Neuronal stem cell (in vitro differentiated cells): ENCODE results near the gene ATP11C.
"Not testable (repeated sequence)": the region's sequence is repeated elsewhere in the genome, so short reads cannot be mapped to it uniquely, and the experiment has no call there.

Experiments
- DNase-seq: peaks from one replicate; pipeline ENCODE4 v3.0.0-alpha.2; 2013; ENCODE audit warnings: low spot score
- H2AFZ ChIP-seq: one replicate; pipeline ENCODE4 v1.6.1; 2013; ENCODE audit warnings: mild to moderate bottlenecking, low read length, inconsistent platforms
- H2AK5ac ChIP-seq: 2 replicates; pipeline ENCODE4 v1.6.1; 2013; ENCODE audit warnings: low read depth, mild to moderate bottlenecking, inconsistent platforms, low read length, moderate library complexity, mixed read lengths
- H2BK120ac ChIP-seq: 2 replicates; pipeline ENCODE4 v1.6.1; 2013; ENCODE audit warnings: low read depth, mild to moderate bottlenecking, inconsistent platforms, low read length, moderate library complexity, mixed read lengths
- H2BK12ac ChIP-seq: one replicate; pipeline ENCODE4 v1.6.1; 2013; ENCODE audit warnings: low read length, inconsistent platforms
- H2BK15ac ChIP-seq: 2 replicates; pipeline ENCODE4 v1.6.1; 2013; ENCODE audit warnings: mild to moderate bottlenecking, low read length, inconsistent platforms, mixed read lengths
- H2BK5ac ChIP-seq: one replicate; pipeline ENCODE4 v1.6.1; 2013; ENCODE audit warnings: inconsistent platforms, mild to moderate bottlenecking, low read length, moderate library complexity
- H3K14ac ChIP-seq: one replicate; pipeline ENCODE4 v1.6.1; 2013; ENCODE audit warnings: low read length, inconsistent platforms
- H3K18ac ChIP-seq: 2 replicates; pipeline ENCODE4 v1.6.1; 2013; ENCODE audit warnings: low read length, inconsistent platforms
- H3K23ac ChIP-seq: 2 replicates; pipeline ENCODE4 v1.6.1; 2013; ENCODE audit warnings: low read depth, mild to moderate bottlenecking, mixed read lengths, low read length, inconsistent platforms; ENCODE audit not compliant: poor library complexity
- H3K27ac ChIP-seq: replicated peaks from 3 replicates; pipeline ENCODE4 v1.5.1; 2013; ENCODE audit warnings: low read length, inconsistent platforms
- H3K27me3 ChIP-seq, 3 experiments: 2 replicates each; pipeline ENCODE4 v1.6.1; 2013; ENCODE audit warnings: low read length in 3 of 3, mild to moderate bottlenecking in 2 of 3, inconsistent platforms in 1 of 3, low read depth in 1 of 3, mixed read lengths in 1 of 3, moderate library complexity in 1 of 3; ENCODE audit not compliant: control insufficient read depth in 3 of 3, insufficient read depth in 3 of 3
- H3K36me3 ChIP-seq, 2 donors: replicated peaks in 1 of 2; 2 replicates each; pipeline ENCODE4 v1.6.1; 2013; ENCODE audit warnings: low read length in 2 of 2; ENCODE audit not compliant: control insufficient read depth in 2 of 2, insufficient read depth in 2 of 2
- H3K4ac ChIP-seq: 2 replicates; pipeline ENCODE4 v1.6.1; 2013; ENCODE audit warnings: inconsistent platforms, mild to moderate bottlenecking, low read length, moderate library complexity
- H3K4me1 ChIP-seq, 2 donors: 1 replicate in 1 of 2; 2 replicates in 1 of 2; pipeline ENCODE4 v1.6.1; 2013; ENCODE audit warnings: low read length in 2 of 2, low read depth in 1 of 2; ENCODE audit not compliant: control insufficient read depth in 2 of 2, insufficient read depth in 1 of 2
- H3K4me2 ChIP-seq: one replicate; pipeline ENCODE4 v1.6.1; 2013; ENCODE audit warnings: mild to moderate bottlenecking, low read length, inconsistent platforms; ENCODE audit not compliant: insufficient read depth, poor library complexity, severe bottlenecking
- H3K4me3 ChIP-seq, 2 donors: 2 replicates each; pipeline ENCODE4 v1.5.1; 2013; ENCODE audit warnings: low read length in 2 of 2, mild to moderate bottlenecking in 2 of 2, inconsistent platforms in 1 of 2, moderate library complexity in 1 of 2
- H3K79me1 ChIP-seq: one replicate; pipeline ENCODE4 v1.6.1; 2013; ENCODE audit warnings: low read depth, mild to moderate bottlenecking, inconsistent platforms, low read length, moderate library complexity
- H3K9ac ChIP-seq: one replicate; pipeline ENCODE4 v1.6.1; 2013; ENCODE audit warnings: mild to moderate bottlenecking, low read depth, low read length, inconsistent platforms; ENCODE audit not compliant: poor library complexity
- H3K9me3 ChIP-seq, 2 donors: replicated peaks in 1 of 2; 2 replicates each; pipeline versions ENCODE3 to v1.6.1; 2013; ENCODE audit warnings: low read length in 2 of 2, mild to moderate bottlenecking in 2 of 2, inconsistent platforms in 1 of 2, low read depth in 1 of 2, mixed read lengths in 1 of 2, moderate library complexity in 1 of 2; ENCODE audit not compliant: control insufficient read depth in 2 of 2, insufficient read depth in 1 of 2
- H4K8ac ChIP-seq: one replicate; pipeline ENCODE4 v1.6.1; 2013; ENCODE audit warnings: low read depth, mild to moderate bottlenecking, inconsistent platforms, low read length, moderate library complexity
- H4K91ac ChIP-seq: one replicate; pipeline ENCODE4 v1.6.1; 2013; ENCODE audit warnings: low read length, low read depth, mild to moderate bottlenecking, inconsistent platforms; ENCODE audit not compliant: poor library complexity
- WGBS, 2 donors: extraction: QIAGEN DNeasy Blood & Tissue Kit; methylation state at CpG; one replicate each; pipeline ENCODE4 v1.1.7; 2013; ENCODE audit warnings: missing lambda C conversion rate in 2 of 2, mixed read lengths in 1 of 2; ENCODE audit not compliant: insufficient read length in 2 of 2, insufficient replicate concordance in 1 of 2; ENCODE audit errors: extremely low coverage in 2 of 2; 5-methylcytosine and 5-hydroxymethylcytosine counted together

ATP11C gene

GRCh38 chrX:139844884-139845283, 88.0 kb downstream of the ATP11C start:
- Histone ChIP-seq H3K14ac (no peak overlapping the region), H4K91ac (no peak overlapping the region), H2AFZ (no peak overlapping the region), H2BK12ac (no peak overlapping the region), H3K9ac (no peak overlapping the region), H3K36me3 (no peaks in the 10 kb centered on the region), H3K4me1 (peaks cover 0 to 2% of the 10 kb centered on the region in 2 donors), H2BK15ac (no peak overlapping the region), H3K4me2 (no peak overlapping the region), H3K18ac (no peak overlapping the region), H4K8ac (no peak overlapping the region), H3K23ac (no peak overlapping the region), H3K4ac (no peak overlapping the region), H3K4me3 (no peak overlapping the region), H2BK120ac (no peak overlapping the region), H3K9me3 (no peaks in the 10 kb centered on the region), H3K79me1 (peaks cover 2% of the 10 kb centered on the region), H3K27me3 (no peaks in the 10 kb centered on the region), H2BK5ac (no peak overlapping the region), H3K27ac (no peak overlapping the region), H2AK5ac (no peak overlapping the region)
- DNase-seq: no peak
- WGBS, 2 donors: no CpG with 5 or more reads among the region's 2 CpGs

DNA sequence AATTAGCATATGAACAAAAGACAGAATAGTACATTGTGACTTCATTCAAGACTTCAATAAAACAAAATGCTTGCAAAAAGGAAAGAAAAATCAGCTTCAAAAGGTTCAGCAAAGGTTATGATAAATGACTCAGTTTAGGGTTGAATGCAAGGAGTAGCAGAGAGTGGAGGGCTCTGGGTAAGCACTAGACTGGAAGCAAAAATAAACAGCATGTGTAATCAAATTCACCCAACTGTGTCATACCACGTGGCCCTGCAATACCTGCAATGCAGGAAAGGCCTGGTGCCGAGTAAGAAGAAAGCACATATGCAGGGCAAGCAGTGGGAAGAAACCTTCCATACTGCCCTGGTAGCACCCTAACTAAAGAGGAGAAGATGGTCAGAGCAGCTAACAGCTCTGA, 88.7 kb downstream of the ATP11C start:
- Histone ChIP-seq H3K9ac (no peak overlapping the region), H3K14ac (no peak overlapping the region), H3K4ac (no peak overlapping the region), H2BK120ac (no peak overlapping the region), H4K91ac (no peak overlapping the region), H2BK12ac (no peak overlapping the region), H2BK15ac (no peak overlapping the region), H3K18ac (no peak overlapping the region), H2AK5ac (no peak overlapping the region), H2AFZ (no peak overlapping the region), H3K27ac (no peak overlapping the region), H3K23ac (no peak overlapping the region), H2BK5ac (no peak overlapping the region), H3K4me1 (peaks cover 0 to 2% of the 10 kb centered on the region in 2 donors), H3K27me3 (no peaks in the 10 kb centered on the region), H3K79me1 (peaks cover 2% of the 10 kb centered on the region), H3K4me3 (no peak overlapping the region), H3K36me3 (no peaks in the 10 kb centered on the region), H4K8ac (no peak overlapping the region), H3K9me3 (no peaks in the 10 kb centered on the region), H3K4me2 (no peak overlapping the region)
- no CpG with 5 or more reads among the region's 2 CpGs for WGBS, 2 donors
- DNase-seq: no peak

DNA sequence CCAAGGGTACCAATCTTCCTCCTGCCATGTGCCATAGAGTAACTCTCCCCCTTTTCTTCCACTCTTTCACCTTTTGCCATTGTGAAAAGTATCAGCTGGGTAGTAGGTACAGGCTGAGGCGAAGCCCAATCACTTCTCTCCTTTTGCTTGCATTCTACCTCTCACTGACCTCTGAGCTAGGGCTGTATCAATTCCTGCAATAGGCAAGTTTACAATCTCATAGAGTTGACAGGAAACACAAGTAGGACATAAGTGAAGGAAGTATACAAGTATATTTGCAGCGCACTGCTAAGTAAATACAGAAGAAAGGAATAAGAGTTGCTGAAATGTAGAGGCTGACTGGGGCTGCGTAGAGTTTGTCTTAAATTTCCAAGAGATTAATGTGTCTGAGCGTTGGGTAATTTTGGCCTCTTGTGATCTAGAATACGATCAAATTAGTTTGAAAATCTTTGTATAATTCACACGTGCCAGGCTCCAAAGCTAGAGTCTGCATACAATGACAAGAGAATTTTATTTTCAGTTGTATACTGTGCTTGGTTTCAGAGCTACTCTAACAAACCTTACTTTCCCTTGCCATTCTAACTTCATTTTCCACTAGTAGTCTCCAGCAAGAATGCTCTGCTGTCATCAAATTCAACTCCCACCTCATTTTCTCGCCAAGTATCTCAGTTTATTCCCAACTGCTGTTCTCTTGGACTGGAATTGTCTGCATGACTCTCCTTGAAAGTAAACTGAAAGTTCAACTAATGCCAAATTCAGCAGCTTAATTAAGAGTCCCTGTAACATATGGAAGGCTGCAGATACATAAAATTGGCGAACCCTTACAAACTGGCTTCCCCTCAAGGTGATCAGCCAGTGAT, 90.3 kb downstream of the ATP11C start:
- no peak overlapping the region for H3K27ac ChIP-seq
- H3K36me3 ChIP-seq: no peaks in the 10 kb centered on the region
- H3K4me1 ChIP-seq: peaks cover 0 to 2% of the 10 kb centered on the region in 2 donors
- H2BK12ac ChIP-seq: no peak overlapping the region
- no peak overlapping the region for H3K23ac ChIP-seq
- no peak overlapping the region for H2AFZ ChIP-seq
- no peak overlapping the region for H3K14ac ChIP-seq
- no peak overlapping the region for H3K4me3 ChIP-seq
- no peak overlapping the region for H3K4me2 ChIP-seq
- no peak overlapping the region for H3K18ac ChIP-seq
- H4K8ac ChIP-seq: no peak overlapping the region
- no peak overlapping the region for H2BK120ac ChIP-seq
- H2BK15ac ChIP-seq: no peak overlapping the region
- H2BK5ac ChIP-seq: no peak overlapping the region
- H4K91ac ChIP-seq: no peak overlapping the region
- H3K4ac ChIP-seq: no peak overlapping the region
- DNase-seq: no peak
- no peak overlapping the region for H3K9ac ChIP-seq
- no CpG with 5 or more reads among the region's 8 CpGs for WGBS, 2 donors
- peaks cover 2% of the 10 kb centered on the region for H3K79me1 ChIP-seq
- no peak overlapping the region for H2AK5ac ChIP-seq
- H3K27me3 ChIP-seq: no peaks in the 10 kb centered on the region
- peaks cover 0 to 3% of the 10 kb centered on the region in 2 donors for H3K9me3 ChIP-seq

DNA sequence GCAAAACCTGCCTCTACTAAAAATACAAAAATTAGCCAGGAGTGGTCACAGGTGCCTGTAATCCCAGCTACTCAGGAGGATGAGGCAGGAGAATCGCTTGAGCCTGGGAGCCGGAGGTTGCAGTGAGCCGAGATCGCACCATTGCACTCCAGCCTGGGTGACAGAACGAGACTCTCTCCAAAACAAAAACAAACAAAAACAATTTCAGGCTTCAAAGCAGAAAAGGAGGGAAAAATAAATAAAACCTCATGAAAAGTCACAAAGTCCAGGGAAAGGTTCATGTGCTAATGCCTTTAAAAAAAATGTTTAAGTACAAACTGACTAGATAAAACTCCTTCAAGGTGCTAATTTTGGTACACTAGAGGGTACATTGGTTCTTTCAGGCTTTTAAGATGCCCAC, 96.5 kb downstream of the ATP11C start:
- WGBS, 2 donors: no CpG with 5 or more reads among the region's 5 CpGs
- H2BK12ac ChIP-seq: not testable (repeated sequence)

More for the DNA sequence above, 96.5 kb downstream of the ATP11C start:
- not testable (repeated sequence) for H2BK5ac ChIP-seq, H3K36me3 ChIP-seq, H3K18ac ChIP-seq, H3K27me3 ChIP-seq, H3K14ac ChIP-seq, H4K8ac ChIP-seq, H3K23ac ChIP-seq, H2AK5ac ChIP-seq, H3K9me3 ChIP-seq, H3K4ac ChIP-seq, H3K4me3 ChIP-seq, H4K91ac ChIP-seq, H2AFZ ChIP-seq, H3K4me1 ChIP-seq, H2BK15ac ChIP-seq, H3K4me2 ChIP-seq, H3K27ac ChIP-seq, H3K79me1 ChIP-seq, H3K9ac ChIP-seq, H2BK120ac ChIP-seq, DNase-seq
